ENCODE data around the gene FOXR1.

- TF ChIP-seq GABPA (IDR thresholded peaks at IDR 0.05; ENCODE audit: low read depth) (no peak), SPI1 (IDR thresholded peaks at IDR 0.05; ENCODE audit: borderline replicate concordance, low read depth) (no peak), POLR2AphosphoS5 (IDR thresholded peaks at IDR 0.05; ENCODE audit: low read depth) (no peak)
- TF ChIP-seq, protein P1, sequence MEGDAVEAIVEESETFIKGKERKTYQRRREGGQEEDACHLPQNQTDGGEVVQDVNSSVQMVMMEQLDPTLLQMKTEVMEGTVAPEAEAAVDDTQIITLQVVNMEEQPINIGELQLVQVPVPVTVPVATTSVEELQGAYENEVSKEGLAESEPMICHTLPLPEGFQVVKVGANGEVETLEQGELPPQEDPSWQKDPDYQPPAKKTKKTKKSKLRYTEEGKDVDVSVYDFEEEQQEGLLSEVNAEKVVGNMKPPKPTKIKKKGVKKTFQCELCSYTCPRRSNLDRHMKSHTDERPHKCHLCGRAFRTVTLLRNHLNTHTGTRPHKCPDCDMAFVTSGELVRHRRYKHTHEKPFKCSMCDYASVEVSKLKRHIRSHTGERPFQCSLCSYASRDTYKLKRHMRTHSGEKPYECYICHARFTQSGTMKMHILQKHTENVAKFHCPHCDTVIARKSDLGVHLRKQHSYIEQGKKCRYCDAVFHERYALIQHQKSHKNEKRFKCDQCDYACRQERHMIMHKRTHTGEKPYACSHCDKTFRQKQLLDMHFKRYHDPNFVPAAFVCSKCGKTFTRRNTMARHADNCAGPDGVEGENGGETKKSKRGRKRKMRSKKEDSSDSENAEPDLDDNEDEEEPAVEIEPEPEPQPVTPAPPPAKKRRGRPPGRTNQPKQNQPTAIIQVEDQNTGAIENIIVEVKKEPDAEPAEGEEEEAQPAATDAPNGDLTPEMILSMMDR (IDR thresholded peaks at IDR 0.05; ENCODE audit: insufficient read depth, low read length), result no peak
Observed at GRCh38 chr11:118984825-118985224, 13.3 kb downstream of the FOXR1 start.

Data from HL-60 (cell line).